ENCODE results near the gene GLB1L2. TPM values are rescaled to one million over a fixed set of nuclear protein-coding genes. Genes with fewer than 3 reads are reported as not detected.

GLB1L2 gene
- total and polyA plus RNA-seq, 2 of the 13 experiments (the other 11 are each of a cell fraction or from before 2014, with no cell fraction given), result 0.59 to 0.69 TPM

DNA sequence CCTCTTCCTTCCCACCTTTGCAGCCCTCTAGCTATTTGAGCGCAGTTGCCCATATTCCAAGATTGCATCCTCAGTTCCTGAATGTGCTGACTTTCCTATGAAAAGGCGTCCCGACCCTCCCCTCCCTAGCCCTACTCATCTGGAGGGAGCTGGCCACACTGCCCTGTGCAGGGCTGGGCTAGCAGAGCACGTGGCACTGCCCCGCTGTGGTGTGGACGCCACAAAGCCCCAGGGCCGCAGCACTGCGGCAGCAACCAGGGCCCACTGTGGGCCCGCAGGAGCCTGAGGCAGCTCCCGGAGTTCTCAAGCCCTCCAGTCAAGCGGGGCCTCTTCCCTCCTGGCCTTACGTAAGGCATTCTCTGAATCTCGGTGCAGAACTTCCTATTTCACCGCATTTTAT, 52.6 kb downstream of the GLB1L2 start:
- Histone ChIP-seq H4K20me1 (ENCODE audit: insufficient read depth, low read length) (no peaks in the 10 kb centered on the region), H3K4me3 (replicated peaks in 1 of 3; ENCODE audit: insufficient read depth in 1 of 3, low read depth in 2 of 3, low read length in 3 of 3) (no peak overlapping the region), H3K79me2 (ENCODE audit: insufficient read depth, low read length) (no peaks in the 10 kb centered on the region), H3K36me3 (replicated peaks in 1 of 2; ENCODE audit: control insufficient read depth in 1 of 2, insufficient read depth in 2 of 2, low read length in 2 of 2) (no peaks in the 10 kb centered on the region), H3K4me1 (ENCODE audit: insufficient read depth, low read length) (no peaks in the 10 kb centered on the region), H3K9ac (ENCODE audit: insufficient read depth, low read depth, low read length) (no peak overlapping the region), H3K27me3 (ENCODE audit: control insufficient read depth in 1 of 2, insufficient read depth in 2 of 2, low read length in 2 of 2) (peaks cover 6 to 39% of the 10 kb centered on the region in 2 experiments; a peak in 4 of 5 replicates), H3K4me2 (ENCODE audit: low read depth, low read length) (no peak overlapping the region), H2AFZ (ENCODE audit: low read length) (no peak overlapping the region), H3K9me3 (ENCODE audit: low read length) (no peaks in the 10 kb centered on the region), H3K27ac (ENCODE audit: extremely low read length, insufficient read depth, low read length) (no peak overlapping the region)
- intact Hi-C loops (cut with micrococcal nuclease; ENCODE audit: unreplicated experiment) (no loop called here), in situ Hi-C loops (cut with HindIII; ENCODE audit: extremely low pct_ligation_motif_present, low pct_unique_long_range_greater_than_20kb) (no loop called here)
- DNase-seq (ENCODE audit: low spot score), result no peak
- no TSS peak for BruUV-seq (replicated peaks)
- no peak for TF ChIP-seq HOXA3 (CRISPR knock-in tag; IDR thresholded peaks at IDR 0.05)
- no peak for TF ChIP-seq ZMYM3 (CRISPR knock-in tag; IDR thresholded peaks at IDR 0.05)
- TF ChIP-seq ATF1 (CRISPR knock-in tag; IDR thresholded peaks at IDR 0.05), result no peak
- TF ChIP-seq STAG1 (CRISPR knock-in tag; IDR thresholded peaks at IDR 0.05), result no peak
- no peak for TF ChIP-seq SALL2 (CRISPR knock-in tag; IDR thresholded peaks at IDR 0.05)
- TF ChIP-seq ZFP37 (CRISPR knock-in tag; IDR thresholded peaks at IDR 0.05; ENCODE audit: borderline replicate concordance), result no peak
- no peak for TF ChIP-seq ZNF34 (CRISPR knock-in tag; IDR thresholded peaks at IDR 0.05; ENCODE audit: borderline replicate concordance)
- no peak for TF ChIP-seq CBFB (CRISPR knock-in tag; IDR thresholded peaks at IDR 0.05)
- ChIA-PET POLR2A (no interaction called here), CTCF (ENCODE audit: low intra/inter-chr PET ratio, low total read pairs) (no interaction called here)
- no peak for ATAC-seq
- 41% methylated on average over 3 of the region's 14 CpGs for WGBS (ENCODE audit: low lambda C conversion rate)
- no peak for FAIRE-seq

DNA sequence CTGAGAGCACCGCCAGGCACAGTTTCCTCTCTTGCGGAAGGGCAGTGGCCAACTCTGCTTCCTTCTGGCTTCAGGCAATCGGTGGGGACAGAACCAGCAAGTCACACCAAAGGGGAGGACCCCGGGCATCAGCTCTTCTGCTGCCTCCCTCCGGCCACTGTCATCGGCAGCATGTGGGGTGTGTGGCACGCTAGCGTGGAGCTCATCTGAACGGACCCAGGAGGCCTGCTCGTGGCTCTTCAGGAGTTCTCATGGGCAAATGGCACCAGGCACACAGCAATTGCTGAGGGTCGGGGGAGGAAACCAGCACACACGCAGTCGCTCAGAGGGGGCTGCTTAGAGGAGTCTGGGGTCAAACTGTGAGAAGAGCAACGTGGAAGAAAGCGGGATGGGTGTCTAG, 53.4 kb downstream of the GLB1L2 start:
- peaks cover 6 to 43% of the 10 kb centered on the region in 2 experiments; a peak in 4 of 5 replicates for H3K27me3 ChIP-seq (ENCODE audit: control insufficient read depth in 1 of 2, insufficient read depth in 2 of 2, low read length in 2 of 2)
- H3K27ac ChIP-seq (ENCODE audit: extremely low read length, insufficient read depth, low read length), result no peak overlapping the region
- no peaks in the 10 kb centered on the region for H4K20me1 ChIP-seq (ENCODE audit: insufficient read depth, low read length)
- H3K4me2 ChIP-seq (ENCODE audit: low read depth, low read length), result no peak overlapping the region
- no peak for ATAC-seq
- no TSS peak for BruUV-seq (replicated peaks)
- no peaks in the 10 kb centered on the region for H3K36me3 ChIP-seq (replicated peaks in 1 of 2; ENCODE audit: control insufficient read depth in 1 of 2, insufficient read depth in 2 of 2, low read length in 2 of 2)
- no peak overlapping the region for H3K4me3 ChIP-seq (replicated peaks in 1 of 3; ENCODE audit: insufficient read depth in 1 of 3, low read depth in 2 of 3, low read length in 3 of 3)
- H3K9me3 ChIP-seq (ENCODE audit: low read length), result no peaks in the 10 kb centered on the region
- DNase-seq (ENCODE audit: low spot score), result no peak
- CTCF ChIA-PET (ENCODE audit: low intra/inter-chr PET ratio, low total read pairs), result no interaction called here
- no peak overlapping the region for H2AFZ ChIP-seq (ENCODE audit: low read length)
- POLR2A ChIA-PET, result no interaction called here
- FAIRE-seq, result no peak
- H3K9ac ChIP-seq (ENCODE audit: insufficient read depth, low read depth, low read length), result no peak overlapping the region
- intact Hi-C loops (cut with micrococcal nuclease; ENCODE audit: unreplicated experiment) (no loop called here), in situ Hi-C loops (cut with HindIII; ENCODE audit: extremely low pct_ligation_motif_present, low pct_unique_long_range_greater_than_20kb) (no loop called here)
- H3K79me2 ChIP-seq (ENCODE audit: insufficient read depth, low read length), result no peaks in the 10 kb centered on the region
- WGBS (ENCODE audit: low lambda C conversion rate), result 39% methylated on average over 8 of the region's 15 CpGs
- no peaks in the 10 kb centered on the region for H3K4me1 ChIP-seq (ENCODE audit: insufficient read depth, low read length)
- TF ChIP-seq, protein P1, sequence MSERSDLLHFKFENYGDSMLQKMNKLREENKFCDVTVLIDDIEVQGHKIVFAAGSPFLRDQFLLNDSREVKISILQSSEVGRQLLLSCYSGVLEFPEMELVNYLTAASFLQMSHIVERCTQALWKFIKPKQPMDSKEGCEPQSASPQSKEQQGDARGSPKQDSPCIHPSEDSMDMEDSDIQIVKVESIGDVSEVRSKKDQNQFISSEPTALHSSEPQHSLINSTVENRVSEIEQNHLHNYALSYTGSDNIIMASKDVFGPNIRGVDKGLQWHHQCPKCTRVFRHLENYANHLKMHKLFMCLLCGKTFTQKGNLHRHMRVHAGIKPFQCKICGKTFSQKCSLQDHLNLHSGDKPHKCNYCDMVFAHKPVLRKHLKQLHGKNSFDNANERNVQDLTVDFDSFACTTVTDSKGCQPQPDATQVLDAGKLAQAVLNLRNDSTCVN (CRISPR knock-in tag; IDR thresholded peaks at IDR 0.05; ENCODE audit: borderline replicate concordance), result no peak
- TF ChIP-seq RARG (CRISPR knock-in tag; IDR thresholded peaks at IDR 0.05; ENCODE audit: low read depth) (no peak), MBD4 (IDR thresholded peaks at IDR 0.05; ENCODE audit: borderline replicate concordance, low read length) (no peak), CREM (IDR thresholded peaks at IDR 0.05) (no peak), CREM (CRISPR knock-in tag; IDR thresholded peaks at IDR 0.05) (no peak), ZNF605 (CRISPR knock-in tag; IDR thresholded peaks at IDR 0.05) (no peak), ZZZ3 (CRISPR knock-in tag; IDR thresholded peaks at IDR 0.05; ENCODE audit: borderline replicate concordance) (no peak), MXD4 (CRISPR knock-in tag; IDR thresholded peaks at IDR 0.05) (no peak), HOXA7 (CRISPR knock-in tag; IDR thresholded peaks at IDR 0.05) (no peak)
- TF ChIP-seq, protein P2, sequence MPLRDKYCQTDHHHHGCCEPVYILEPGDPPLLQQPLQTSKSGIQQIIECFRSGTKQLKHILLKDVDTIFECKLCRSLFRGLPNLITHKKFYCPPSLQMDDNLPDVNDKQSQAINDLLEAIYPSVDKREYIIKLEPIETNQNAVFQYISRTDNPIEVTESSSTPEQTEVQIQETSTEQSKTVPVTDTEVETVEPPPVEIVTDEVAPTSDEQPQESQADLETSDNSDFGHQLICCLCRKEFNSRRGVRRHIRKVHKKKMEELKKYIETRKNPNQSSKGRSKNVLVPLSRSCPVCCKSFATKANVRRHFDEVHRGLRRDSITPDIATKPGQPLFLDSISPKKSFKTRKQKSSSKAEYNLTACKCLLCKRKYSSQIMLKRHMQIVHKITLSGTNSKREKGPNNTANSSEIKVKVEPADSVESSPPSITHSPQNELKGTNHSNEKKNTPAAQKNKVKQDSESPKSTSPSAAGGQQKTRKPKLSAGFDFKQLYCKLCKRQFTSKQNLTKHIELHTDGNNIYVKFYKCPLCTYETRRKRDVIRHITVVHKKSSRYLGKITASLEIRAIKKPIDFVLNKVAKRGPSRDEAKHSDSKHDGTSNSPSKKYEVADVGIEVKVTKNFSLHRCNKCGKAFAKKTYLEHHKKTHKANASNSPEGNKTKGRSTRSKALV (CRISPR knock-in tag; IDR thresholded peaks at IDR 0.05), result no peak
- TF ChIP-seq, protein P3, sequence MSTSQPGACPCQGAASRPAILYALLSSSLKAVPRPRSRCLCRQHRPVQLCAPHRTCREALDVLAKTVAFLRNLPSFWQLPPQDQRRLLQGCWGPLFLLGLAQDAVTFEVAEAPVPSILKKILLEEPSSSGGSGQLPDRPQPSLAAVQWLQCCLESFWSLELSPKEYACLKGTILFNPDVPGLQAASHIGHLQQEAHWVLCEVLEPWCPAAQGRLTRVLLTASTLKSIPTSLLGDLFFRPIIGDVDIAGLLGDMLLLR (CRISPR knock-in tag; IDR thresholded peaks at IDR 0.05), result no peak
